ENCODE data around the gene ABCG8. TPM values are rescaled to one million over a fixed set of nuclear protein-coding genes. Genes with fewer than 3 reads are reported as not detected.

The ABCG8 gene
- not detected in 2 replicates for total RNA-seq

DNA sequence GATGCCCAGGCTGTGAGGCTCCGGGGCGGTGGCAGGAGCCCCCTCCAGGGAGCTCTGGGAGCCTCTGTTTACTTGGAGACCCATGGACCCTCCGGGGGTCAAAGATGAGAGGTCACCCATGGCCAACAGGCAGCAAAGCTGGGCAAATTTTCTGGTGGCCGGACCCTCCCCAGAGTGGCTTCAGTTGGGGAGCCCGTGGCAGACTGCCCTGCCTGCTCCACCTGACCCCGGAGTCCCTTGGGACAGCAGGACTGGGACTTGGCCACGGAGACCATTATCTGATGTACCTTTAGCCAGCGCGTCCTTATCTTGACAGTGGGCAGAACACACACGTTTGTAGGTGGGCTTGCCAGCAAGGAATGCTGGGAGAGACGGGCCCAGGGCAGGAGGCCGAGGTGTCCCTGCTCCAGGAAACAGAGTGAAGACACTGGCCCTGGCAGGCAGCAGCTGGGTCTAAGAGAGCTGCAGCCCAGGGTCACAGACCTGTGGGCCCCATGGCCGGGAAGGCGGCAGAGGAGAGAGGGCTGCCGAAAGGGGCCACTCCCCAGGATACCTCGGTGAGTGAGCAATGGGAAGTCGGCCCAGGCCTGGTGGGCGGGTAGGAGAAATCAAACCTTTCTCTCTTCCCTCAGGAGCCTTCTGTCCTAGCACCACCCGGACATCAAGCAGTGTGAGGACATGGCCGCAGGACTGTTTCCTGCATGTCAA is at the start of gene ABCG8, which contains the start of gene ABCG5:
Gene ABCG8 (plus strand): TSS at position 412 of the 708 bp plus-strand sequence. CDS start 83 bp downstream, at position 495.
Gene ABCG5 (minus strand): TSS at position 280 of the 708 bp plus-strand sequence. CDS start 160 bp downstream, at position 120.
- H3K4me1 Mint-ChIP-seq: no peaks in the 10 kb centered on the region

GRCh38 chr2:43790147-43790546 is 48.6 kb upstream of the ABCG8 start:
- H3K4me3 Mint-ChIP-seq: no peak overlapping the region
- H3K27me3 Mint-ChIP-seq: no peaks in the 10 kb centered on the region
- no peaks in the 10 kb centered on the region for H3K9me3 Mint-ChIP-seq
- DNase-seq (no peak), ATAC-seq (ENCODE audit: low read depth) (no peak)
- ChIA-PET CTCF (no interaction called here), POLR2A (no interaction called here)
- intact Hi-C loops (cut with micrococcal nuclease): no loop called here
- no peak overlapping the region for H3K27ac Mint-ChIP-seq
- TF ChIP-seq, protein P1, sequence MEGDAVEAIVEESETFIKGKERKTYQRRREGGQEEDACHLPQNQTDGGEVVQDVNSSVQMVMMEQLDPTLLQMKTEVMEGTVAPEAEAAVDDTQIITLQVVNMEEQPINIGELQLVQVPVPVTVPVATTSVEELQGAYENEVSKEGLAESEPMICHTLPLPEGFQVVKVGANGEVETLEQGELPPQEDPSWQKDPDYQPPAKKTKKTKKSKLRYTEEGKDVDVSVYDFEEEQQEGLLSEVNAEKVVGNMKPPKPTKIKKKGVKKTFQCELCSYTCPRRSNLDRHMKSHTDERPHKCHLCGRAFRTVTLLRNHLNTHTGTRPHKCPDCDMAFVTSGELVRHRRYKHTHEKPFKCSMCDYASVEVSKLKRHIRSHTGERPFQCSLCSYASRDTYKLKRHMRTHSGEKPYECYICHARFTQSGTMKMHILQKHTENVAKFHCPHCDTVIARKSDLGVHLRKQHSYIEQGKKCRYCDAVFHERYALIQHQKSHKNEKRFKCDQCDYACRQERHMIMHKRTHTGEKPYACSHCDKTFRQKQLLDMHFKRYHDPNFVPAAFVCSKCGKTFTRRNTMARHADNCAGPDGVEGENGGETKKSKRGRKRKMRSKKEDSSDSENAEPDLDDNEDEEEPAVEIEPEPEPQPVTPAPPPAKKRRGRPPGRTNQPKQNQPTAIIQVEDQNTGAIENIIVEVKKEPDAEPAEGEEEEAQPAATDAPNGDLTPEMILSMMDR (IDR thresholded peaks at IDR 0.05): no peak
- no peaks in the 10 kb centered on the region for H3K4me1 Mint-ChIP-seq
- peaks cover 24% of the 10 kb centered on the region for H3K36me3 Mint-ChIP-seq (ENCODE audit: low read depth)

More for the DNA sequence above, at the start of gene ABCG8, which contains the start of gene ABCG5:
- POLR2A ChIA-PET: no interaction called here
- ATAC-seq (ENCODE audit: low read depth): no peak
- H3K27me3 Mint-ChIP-seq: peaks cover 4% of the 10 kb centered on the region
- CTCF ChIA-PET: no interaction called here
- H3K36me3 Mint-ChIP-seq (ENCODE audit: low read depth): no peaks in the 10 kb centered on the region
- no peak within 1 kb of the TSS for H3K4me3 Mint-ChIP-seq
- TF ChIP-seq, protein P1 (IDR thresholded peaks at IDR 0.05): no peak
- intact Hi-C loops (cut with micrococcal nuclease): no loop called here
- H3K9me3 Mint-ChIP-seq: no peaks in the 10 kb centered on the region
- no peak within 1 kb of the TSS for H3K27ac Mint-ChIP-seq
- DNase-seq: no peak

DNA sequence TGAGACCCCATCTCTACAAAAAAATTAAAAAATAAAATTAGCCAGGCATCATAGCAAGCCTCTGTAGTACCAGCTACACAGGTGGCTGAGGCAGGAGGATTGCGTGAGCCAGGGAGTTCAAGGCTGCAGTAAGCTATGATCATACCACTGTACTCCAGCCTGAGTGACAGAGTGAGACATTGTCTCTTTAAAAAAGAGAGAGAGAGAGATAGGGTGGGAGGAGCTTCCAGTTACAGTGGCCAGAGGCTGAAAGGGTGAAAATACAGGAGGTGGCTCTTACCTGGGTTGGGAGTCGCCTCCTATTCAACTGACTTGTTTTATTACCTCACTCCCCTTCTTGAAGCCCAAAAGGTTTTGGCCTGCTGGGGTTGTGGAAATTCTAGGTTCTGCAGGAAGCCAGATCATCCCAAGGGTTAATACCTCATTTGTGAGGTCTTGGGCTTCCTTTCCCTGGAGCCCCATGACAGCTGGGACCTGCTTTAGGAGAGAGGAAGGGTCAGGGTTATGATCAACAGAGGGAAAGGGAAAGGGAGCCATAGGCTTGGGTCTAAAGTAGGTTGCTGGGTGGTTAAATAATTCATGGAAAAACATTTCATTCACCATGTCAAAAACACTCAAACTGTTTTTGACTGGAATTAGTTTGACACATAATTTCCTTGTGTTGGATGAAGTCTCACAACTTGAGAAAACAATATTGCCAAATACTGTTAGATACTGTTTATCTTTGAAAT is 47.6 kb upstream of the ABCG8 start:
- Mint-ChIP-seq H3K27me3 (no peaks in the 10 kb centered on the region), H3K4me3 (no peak overlapping the region), H3K9me3 (no peaks in the 10 kb centered on the region), H3K4me1 (no peaks in the 10 kb centered on the region), H3K27ac (no peak overlapping the region), H3K36me3 (ENCODE audit: low read depth) (peaks cover 26% of the 10 kb centered on the region)
- POLR2A ChIA-PET: no interaction called here
- TF ChIP-seq, protein P1 (IDR thresholded peaks at IDR 0.05): no peak
- DNase-seq: no peak
- no peak for ATAC-seq (ENCODE audit: low read depth)
- CTCF ChIA-PET: no interaction called here
- intact Hi-C loops (cut with micrococcal nuclease): no loop called here

DNA sequence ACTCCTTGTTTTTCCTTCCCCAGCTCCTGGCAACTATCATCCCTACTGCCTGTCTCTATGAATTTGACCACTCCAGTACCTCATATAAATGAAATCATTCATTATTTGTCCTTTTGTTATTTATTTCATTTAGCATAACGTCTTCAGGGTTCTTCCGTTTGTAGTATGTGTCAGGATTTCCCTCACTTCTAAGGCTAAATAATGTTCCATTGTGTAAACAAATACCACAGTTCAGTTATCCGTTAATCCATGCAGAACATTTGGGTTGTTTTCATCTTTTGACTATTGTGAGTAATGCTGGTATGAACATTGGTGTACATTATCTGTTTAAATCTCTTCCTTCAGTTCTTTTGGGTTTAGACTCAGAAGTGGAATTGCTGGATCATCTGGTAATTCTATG is 46.1 kb upstream of the ABCG8 start:
- DNase-seq: no peak
- H3K4me1 Mint-ChIP-seq: no peaks in the 10 kb centered on the region
- CTCF ChIA-PET: no interaction called here

GRCh38 chr2:43794956-43795355 is 43.8 kb upstream of the ABCG8 start:
- no peak overlapping the region for H3K27ac Mint-ChIP-seq
- H3K36me3 Mint-ChIP-seq (ENCODE audit: low read depth): peaks cover 19% of the 10 kb centered on the region
- no peak for DNase-seq
- H3K27me3 Mint-ChIP-seq: no peaks in the 10 kb centered on the region
- no peak for ATAC-seq (ENCODE audit: low read depth)
- H3K9me3 Mint-ChIP-seq: no peaks in the 10 kb centered on the region
- ChIA-PET POLR2A (no interaction called here), CTCF (no interaction called here)
- intact Hi-C loops (cut with micrococcal nuclease): no loop called here
- TF ChIP-seq, protein P1 (IDR thresholded peaks at IDR 0.05): no peak
- H3K4me1 Mint-ChIP-seq: no peaks in the 10 kb centered on the region
- H3K4me3 Mint-ChIP-seq: no peak overlapping the region

More for the DNA sequence above, 46.1 kb upstream of the ABCG8 start:
- no peak overlapping the region for H3K27ac Mint-ChIP-seq
- no peaks in the 10 kb centered on the region for H3K9me3 Mint-ChIP-seq
- POLR2A ChIA-PET: no interaction called here
- no peaks in the 10 kb centered on the region for H3K27me3 Mint-ChIP-seq
- no peak for ATAC-seq (ENCODE audit: low read depth)
- no peak overlapping the region for H3K4me3 Mint-ChIP-seq
- TF ChIP-seq, protein P1 (IDR thresholded peaks at IDR 0.05): no peak
- peaks cover 26% of the 10 kb centered on the region for H3K36me3 Mint-ChIP-seq (ENCODE audit: low read depth)
- intact Hi-C loops (cut with micrococcal nuclease): no loop called here

All from activated B cell treated with CpG ODN at 0.5 μM for 24 hours (primary cell).